ENCODE results near the gene TMEM117.
"Not testable (repeated sequence)": the region's sequence is repeated elsewhere in the genome, so short reads cannot be mapped to it uniquely, and the experiment has no call there.

TMEM117 gene

DNA sequence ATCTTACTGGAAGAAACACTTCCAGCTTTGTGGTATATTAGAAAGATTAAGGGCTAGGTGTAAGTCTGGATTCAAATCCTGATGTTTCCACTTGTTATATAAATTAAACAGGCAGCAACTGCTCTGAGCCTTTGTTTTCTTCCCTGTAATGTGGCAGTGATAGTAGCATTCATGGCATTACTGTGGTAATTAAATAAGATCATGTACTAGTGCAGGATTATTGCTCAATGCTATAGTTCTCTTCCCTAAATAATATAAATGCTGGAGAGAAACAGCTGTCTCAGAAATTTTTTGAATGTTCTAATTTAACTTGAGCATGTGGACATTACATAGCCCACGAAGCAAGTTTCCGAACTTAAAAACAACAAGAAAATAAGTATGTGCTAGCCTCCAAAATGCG, 5.4 kb downstream of the TMEM117 start:
- no peak for DNase-seq

DNA sequence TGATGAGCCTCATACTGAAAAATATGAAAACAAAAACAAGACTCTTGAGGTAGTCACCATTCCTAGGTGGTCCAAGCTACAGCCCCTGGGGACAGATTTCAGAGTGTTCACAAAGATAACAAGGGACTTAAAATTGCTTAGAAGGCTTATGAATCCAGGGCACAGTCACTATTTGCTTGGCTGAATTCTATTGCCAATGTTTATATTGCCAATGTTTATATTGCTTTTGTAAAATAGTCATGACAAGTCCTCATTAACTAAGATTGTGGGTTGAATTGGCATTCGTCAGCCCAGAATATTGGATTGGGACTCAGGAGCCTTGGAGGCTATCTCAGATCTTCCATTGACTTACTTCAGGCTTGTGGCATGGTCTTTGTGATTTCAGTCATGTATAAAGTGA, 6.4 kb downstream of the TMEM117 start:
- DNase-seq: no peak

DNA sequence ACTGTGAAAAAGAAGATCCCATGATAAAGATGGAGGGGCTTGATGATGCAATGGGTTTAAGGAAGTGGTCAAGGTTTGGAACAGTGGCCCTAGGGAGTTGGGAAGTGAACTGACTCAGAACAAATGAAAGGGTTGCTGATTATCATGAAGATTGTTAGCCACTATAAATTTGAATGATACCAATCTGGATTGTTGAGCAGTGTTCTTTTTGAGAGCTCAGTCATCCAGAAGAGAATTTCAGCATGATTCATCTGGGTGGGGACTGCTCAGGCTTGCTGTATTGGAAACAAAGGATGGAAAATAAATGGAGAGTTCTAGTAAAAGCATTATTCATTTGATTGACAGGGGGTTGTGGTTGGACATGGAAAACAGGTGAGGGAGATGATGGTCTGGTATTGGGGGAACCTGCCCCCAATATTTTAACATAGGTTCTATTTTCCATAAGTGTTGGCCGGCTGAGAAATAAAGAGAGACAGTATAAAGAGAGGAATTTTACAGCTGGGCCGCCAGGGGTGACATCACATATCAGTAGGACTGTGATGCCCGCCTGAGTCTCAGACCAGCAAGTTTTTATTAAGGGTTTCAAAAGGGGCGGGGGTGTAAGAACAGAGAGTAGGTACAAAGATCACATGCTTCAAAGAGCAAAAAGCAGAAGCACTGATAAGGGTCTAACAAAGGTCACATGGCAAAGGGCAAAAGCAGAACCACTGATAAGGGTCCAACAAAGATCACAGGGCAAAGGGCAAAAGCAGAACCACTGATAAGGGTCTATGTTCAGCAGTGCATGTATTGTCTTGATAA, 11.7 kb downstream of the TMEM117 start:
- not testable (repeated sequence) for DNase-seq

DNA sequence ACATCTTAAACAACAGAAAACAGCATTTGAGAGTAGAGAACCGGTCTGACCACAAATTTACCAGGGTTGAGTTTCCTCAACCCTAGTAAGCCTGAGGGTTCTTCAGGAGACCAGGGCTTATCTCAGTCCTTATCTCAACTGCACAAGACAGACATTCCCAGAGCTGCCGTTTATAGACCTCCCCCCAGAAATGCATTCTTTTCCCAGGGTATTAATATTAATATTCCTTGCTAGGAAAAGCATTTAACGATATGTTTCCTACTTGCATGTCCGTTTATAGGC, 12.3 kb downstream of the TMEM117 start:
- no peak for DNase-seq

DNA sequence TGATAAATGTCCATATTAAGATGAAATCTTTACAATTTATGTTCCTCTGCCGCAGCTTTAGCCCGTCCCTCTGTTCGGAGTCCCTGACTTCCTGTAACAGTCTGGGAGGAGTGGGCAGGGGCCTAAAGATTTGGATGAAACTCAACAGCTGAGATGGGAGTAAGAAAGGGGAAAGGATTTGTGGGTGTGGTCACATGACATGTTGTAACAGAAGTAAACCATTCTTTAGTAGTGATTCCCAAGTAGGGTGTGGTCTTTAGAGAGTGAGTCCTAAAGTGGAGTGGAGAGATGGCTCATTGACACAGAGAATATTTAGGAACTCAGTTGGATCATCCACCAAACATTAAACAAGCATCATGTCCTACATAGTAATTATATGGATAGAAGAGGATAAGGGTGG, 12.9 kb downstream of the TMEM117 start:
- no peak for DNase-seq

DNA sequence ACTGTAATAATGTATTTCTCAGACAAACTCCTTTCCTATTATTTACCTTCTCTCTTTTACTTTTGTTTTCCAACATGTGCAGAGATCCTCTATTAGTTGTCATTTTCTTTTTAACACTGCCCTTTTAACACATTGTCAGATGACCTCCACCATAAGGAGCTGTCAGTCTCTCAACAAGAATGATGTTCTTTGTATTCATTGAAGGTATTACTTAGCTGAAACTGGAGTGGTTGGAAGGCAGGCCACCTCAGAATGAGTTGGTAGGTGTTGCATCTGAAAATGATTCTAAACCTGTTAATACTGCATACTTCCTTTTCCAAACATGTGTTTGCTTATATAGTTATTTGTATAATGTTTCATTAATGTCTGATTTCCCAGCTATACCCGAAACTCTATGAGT, 16.9 kb downstream of the TMEM117 start:
- no peak for DNase-seq

DNA sequence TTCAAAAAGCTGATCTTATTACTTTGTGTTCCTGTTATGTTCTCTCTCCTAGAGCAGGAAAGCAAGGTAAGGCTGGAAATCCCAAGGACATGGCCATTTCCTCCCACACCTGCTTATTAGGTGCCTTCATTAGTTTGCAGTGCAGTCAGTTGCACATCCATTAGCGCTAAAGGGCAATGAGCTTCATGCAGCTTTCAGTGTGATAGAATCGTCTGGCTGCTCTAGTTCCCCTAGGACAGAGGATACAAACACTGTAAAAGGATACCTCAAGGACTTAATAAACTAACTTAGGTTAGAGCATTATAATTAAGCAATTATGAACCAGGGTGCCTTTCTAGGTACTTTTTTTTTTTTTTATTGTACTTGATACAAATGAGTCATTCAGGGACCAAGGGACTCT, 21.1 kb downstream of the TMEM117 start:
- DNase-seq: no peak

DNA sequence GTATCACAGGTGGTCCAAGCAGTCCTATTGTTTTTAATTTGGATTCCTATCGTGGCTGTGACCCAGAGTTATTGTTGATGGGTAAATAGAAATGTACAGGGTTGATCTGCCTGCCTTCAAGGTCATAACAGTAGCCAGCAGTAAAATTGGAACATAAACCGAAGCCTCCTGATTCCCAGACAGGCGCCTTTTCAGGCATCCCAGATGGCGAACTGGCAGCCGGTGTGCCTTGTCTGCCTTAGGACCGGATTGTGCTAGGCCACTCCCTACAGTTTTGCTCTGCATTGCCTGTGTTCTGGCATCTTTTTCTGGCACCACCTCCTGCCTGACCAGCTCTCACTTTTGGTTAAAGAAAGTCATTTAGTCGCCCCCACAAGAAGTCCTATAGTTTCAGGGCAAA, 22.2 kb downstream of the TMEM117 start:
- no peak for DNase-seq

DNA sequence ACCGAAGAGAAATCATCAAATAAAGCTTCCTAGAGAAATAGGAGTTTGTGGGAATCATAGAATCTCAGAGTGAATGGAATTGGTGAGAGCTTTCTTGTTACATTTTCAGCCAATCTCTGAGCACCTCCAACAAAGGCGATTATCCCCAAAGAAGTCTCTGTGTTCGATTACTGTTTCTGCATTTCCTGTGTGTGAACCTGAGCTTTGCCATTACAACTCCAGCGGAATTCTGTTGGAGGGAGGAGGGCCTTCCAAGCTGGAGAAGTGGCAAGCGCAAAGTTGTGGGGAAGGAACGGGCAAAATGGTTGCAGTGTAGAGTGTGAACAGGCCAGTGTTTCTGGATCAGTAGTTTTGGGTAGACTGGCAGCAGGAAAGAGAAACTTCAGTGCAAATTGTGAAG, 23.1 kb downstream of the TMEM117 start:
- DNase-seq: no peak

DNA sequence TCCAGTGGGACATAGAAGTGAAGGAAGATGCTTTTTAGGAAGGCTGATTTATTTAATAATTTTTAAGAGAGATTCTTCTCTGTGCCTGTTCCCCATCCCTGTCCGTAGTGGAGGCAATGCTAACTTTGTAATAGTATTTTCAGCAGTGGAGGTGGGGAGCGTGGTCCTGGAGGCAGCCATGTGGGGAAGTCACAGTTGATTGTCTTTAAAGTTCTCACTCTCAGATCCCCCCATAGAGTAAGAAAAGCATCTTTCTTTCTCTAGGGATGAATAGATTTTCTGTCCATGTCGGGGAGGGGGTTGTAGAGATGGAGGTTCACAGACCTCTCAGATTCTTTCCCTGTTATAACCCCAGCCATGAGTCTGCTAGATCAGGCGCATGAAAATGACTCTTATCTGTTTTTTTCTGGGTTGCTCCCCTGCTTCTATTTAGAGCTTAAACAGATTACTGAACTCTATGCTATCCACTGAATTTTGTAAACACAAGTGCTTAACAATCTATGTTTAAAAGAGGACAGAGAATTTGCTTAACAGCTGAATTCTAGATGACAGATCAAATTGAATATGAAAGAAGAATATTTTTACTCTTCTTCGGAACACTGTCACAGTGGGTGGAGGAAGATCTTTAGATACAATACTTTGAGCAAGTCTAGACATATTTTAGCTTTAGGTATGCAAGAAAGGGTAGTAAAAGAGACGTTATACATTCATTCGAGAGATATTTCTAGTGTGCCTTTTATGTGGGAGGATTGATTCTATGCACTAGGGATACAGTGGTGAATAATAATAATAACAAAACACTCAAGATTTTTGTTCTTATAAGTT, 25.3 kb downstream of the TMEM117 start:
- no peak for DNase-seq

DNA sequence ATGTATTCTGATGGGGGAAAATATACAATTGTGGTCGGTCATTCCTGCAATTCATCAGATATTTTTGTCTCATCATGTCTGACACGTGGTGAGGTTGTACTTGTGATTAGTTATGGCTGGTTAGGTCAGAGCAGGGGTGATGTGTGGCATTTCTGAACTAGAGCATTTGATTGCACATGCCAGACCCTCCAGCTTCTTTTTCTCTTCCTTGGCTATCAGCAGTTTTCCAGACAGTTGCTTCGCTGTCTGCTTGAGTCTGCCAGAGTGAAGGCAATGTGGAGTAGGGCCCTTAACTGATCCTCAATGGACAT, 25.9 kb downstream of the TMEM117 start:
- DNase-seq: no peak

DNA sequence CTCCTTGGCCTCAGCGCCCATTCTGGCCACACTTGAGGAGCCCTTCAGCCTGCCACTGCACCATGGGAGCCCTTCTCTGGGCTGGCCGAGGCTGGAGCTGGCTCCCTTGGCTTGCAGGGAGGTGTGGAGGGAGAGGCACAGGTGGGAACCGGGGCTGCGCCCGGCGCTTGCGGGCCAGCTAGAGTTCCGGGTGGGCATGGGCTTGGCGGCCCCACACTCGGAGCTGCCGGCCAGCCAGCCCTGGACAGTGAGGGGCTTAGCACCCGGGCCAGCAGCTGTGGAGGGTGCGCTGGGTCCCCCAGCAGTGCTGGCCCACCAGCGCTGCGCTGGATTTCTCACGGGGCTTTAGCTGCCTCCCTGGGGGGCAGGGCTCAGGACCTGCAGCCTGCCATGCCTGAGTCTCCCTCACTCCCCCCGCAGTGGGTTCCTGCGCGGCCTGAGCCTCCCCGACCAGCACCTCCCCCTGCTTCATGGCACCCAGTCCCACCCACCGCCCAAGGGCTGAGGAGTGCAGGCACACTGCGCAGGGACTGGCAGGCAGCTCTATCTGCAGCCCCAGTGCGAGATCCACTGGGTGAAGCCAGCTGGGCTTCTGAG, 28.0 kb downstream of the TMEM117 start:
- DNase-seq: no peak

DNA sequence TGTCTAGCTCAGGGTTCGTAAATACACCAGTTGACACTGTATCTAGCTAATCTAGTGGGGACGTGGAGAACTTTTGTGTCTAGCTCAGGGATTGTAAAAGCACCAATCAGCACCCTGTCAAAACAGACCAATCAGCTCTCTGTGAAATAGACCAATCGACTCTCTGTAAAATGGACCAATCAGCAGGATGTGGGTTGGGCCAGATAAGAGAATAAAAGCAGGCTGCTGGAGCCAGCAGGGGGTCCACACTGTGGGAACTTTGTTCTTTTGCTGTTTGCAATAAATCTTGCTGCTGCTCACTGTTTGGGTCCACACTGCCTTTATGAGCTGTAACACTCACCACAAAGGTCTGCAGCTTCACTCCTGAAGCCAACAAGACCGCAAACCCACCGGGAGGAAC, 28.7 kb downstream of the TMEM117 start:
- DNase-seq: not testable (repeated sequence)

DNA sequence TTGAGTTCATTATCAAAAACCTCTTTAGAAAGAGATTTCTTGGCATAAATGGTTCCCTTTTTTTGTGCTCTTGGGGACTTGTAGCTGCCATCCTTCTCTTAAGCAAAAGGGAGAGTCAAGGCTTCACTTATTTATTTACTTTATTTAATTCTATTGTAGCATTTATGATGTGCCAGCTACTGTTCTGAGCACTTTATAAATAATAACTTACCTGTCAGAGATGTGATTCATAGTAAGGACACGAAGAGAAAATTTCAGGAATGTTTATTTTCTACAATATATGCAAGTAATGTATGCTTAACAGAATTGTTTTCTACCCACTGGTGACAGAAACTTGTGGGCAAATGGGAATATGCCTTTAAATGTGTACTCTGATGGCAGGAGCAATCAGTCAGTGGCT, 33.3 kb downstream of the TMEM117 start:
- DNase-seq: no peak

DNA sequence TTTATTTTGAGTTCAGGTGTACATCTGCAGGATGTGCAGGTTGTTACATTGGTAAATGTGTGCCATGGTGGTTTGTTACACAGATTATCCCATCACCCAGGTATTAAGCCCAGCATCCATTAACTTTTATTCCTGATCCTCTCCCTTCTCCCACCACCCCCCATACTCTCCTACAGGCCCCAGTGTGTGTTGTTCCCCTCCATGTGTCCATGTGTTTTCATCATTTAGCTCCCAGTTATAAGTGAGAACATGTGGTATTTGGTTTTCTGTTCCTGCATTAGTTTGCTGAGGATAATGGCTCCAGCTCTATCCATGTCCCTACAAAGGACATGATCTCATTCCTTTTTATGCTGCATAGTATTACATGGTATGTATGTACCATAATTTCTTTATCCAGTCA, 33.9 kb downstream of the TMEM117 start:
- DNase-seq: not testable (repeated sequence)

DNA sequence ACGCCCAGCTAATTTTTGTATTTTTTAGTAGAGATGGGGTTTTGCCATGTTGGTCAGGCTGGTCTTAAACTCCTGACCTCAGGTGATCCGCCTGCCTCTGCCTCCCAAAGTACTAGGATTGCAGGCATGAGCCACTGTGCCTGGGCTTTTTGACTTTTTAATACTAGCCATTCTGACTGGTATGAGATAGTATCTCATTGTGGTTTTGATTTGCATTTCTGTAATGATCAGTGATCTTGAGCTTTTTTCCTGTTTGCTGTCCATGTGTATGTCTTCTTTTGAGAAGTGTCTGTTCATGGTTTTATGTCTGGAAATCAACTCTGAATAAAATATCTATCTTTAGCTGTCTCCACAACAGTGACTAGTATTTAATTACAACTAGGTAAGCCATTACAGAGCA, 35.4 kb downstream of the TMEM117 start:
- DNase-seq: not testable (repeated sequence)

DNA sequence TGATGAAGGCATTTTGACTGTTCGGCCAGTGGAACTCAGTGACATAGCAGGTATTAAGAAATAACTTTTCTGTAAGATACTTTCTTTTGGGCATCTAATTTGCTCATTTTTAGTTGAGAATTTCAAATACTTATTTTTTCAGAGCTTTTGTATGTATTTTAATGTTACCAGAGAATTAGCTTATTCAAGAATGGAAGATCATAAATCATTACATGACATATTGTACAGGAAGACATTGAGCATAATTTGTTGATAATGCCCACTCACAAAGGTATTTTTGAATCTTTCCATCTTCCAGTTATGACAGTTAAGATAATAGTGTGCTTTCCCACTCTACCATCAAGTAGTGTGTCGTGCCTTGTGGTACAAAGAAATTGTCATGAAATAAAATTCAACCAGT, 36.5 kb downstream of the TMEM117 start:
- no peak for DNase-seq

DNA sequence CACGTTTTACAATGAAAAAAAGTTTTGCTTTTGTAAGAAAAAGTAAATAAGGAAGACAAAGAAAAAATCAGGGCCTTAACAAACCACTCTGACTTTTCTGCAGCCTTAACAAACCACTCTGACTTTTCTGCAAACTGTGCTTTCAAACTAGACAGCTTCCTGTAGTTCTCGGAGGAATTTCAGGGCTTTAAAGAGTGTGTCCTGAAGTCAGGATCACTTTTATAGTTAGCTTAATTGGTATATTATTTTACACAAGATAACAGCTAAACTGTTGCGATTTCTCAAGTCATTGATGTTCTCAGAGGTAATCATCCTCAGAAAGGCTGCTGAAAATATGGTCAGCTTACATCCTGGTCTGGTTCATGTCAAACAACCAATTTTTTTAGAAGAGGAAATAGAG, 42.2 kb downstream of the TMEM117 start:
- no peak for DNase-seq

DNA sequence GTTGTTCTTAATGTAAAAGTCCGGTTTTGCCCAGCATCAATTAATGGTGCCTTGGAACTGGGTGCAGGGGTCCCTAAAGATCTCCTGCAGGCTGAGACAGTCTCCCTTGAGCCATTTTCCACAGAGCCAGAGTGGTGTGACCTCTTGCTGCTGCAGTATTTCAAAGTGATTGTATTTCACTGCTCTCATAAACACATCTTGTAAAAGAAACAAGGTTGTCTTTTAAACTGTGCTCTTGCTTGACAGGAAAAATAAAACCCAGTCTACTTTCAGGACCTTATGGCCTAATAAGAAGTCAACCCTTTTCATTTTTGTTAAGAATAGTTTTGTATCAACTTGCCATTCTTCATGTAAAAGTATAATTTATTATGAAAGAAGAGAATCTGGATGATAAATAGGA, 44.7 kb downstream of the TMEM117 start:
- no peak for DNase-seq

DNA sequence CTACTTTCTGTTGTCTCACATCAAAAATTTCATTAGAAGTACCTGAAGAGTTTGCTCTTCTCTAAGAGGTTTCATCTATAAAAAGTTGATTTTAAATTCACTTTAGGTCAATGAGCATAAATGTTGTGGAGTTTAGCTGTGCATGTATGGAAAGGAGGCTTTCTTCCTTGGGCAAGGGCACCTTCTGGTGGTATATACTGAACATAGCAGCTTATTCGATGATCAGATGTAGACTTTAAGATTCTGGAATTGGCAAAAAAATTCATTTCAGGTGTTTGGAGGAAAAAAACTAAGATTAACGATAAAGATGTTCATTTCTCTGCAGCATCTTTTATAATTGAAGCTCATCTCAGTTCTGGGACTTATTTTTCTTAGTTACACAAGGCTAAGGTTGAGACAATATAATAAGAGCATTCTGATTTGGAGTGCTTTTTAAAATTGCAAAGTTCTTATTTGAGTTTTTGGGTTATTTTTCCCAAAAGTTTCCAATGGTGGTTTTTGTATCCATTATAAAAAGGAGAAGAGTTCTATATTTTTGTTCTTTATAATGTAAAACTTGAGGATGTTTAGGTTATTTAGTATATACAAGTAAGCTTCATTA, 46.8 kb downstream of the TMEM117 start:
- peak; percentile 8 to 72 for DNase-seq

DNA sequence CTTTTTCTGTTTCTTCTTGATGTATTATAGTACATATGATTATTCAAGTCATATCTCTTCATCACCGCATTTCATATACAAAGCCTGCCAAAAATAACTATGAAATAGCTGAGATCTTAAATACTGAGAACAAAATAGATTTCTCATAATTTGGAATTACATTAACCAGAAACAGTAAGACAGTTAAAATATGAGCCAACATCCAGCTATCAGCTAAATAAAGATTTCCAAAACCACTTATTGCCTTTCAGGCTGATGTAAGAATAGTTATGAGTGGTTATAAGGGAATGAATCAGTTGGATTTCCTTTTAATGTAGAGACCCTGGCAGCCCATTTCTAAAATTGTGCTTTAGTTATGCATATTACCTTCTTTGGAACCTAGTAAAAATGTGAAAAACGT, 47.4 kb downstream of the TMEM117 start:
- DNase-seq: no peak

DNA sequence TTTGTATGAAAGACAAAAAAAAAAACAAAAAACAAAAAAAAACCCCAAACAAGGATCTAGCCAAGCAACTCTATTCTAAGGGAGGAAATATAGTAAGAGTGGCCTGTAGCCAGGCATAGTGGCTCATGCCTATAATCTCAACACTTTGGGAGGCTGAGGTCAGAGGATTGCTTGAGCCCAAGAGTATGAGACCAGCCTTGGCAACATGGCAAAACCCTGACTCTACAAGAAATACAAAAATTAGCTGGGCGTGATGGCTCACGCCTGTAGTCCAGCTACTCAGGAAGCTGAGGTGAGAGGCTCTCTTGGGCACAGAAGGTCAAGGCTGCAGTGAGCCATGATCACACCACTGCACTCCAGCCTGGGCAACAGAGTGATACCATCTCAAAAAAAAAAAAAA, 47.9 kb downstream of the TMEM117 start:
- DNase-seq: no peak

DNA sequence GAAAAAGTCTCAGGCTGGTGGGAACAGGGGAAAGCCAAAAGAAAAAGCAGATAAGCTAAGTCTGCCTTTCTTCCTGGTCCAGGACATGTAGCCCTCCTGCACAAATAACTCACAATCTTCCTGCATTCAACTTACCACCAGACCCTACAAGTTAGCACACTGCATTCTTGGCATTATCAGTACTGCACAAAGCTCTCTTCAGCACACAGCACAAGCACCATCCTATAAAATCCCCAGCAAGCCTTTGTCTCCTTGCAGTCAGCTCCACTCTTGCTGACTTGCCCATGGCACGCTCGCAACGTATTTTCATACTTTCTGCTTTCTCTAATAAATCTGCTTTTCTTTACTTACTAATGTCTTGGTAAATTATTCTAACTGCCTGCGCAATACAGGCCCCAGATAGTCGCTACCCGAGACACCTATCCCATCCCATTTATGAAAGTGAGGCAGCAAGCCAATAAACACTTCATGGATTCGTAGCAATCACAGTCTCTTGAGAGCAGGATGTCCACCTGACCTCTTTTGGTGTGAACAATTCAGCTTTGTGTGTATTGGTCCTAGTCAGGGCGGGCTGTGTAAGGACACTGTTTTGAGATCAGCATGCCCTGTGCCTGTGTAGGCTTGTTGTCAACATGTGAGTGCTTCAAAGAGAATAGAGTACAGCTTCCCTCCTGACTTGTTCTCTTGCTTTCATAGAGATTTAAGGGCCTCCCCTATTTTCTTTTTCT, 49.0 kb downstream of the TMEM117 start:
- DNase-seq: peak in 1 of 2 donors; percentile 11

All from hippocampal formation (tissue), 2 donors.